PFSK-1 (cell line): Measurements from ENCODE around the gene TOX3.

ENCODE experiments used
- FOXP2 ChIP-seq: optimal IDR thresholded peaks from 2 replicates; pipeline ENCODE3; 2011; ENCODE audit warnings: borderline replicate concordance, control low read depth, inconsistent platforms; ENCODE audit not compliant: insufficient read depth; ENCODE audit errors: extremely low read length, extremely low read depth
- POLR2AphosphoS5 ChIP-seq: IDR thresholded peaks from 2 replicates; pipeline ENCODE4 v1.6.1; 2012; ENCODE audit warnings: low read depth, mild to moderate bottlenecking, control low read depth, low read length, moderate library complexity
- SIN3A ChIP-seq: IDR thresholded peaks from 2 replicates; pipeline ENCODE4 v1.6.1; 2012; ENCODE audit warnings: mild to moderate bottlenecking, low read length, moderate library complexity, borderline replicate concordance; ENCODE audit not compliant: insufficient read depth
- TAF1 ChIP-seq: IDR thresholded peaks from 2 replicates; pipeline ENCODE4 v1.6.1; 2012; ENCODE audit warnings: low read length, control low read depth, borderline replicate concordance; ENCODE audit not compliant: insufficient read depth
- TF ChIP-seq, protein P1 (sequence below), 2 experiments: IDR thresholded peaks; 2 replicates each; pipeline versions ENCODE4 v1.6.1 to v1.8.0; 2011 to 2012; ENCODE audit warnings: low read depth in 2 of 2, low read length in 2 of 2, control low read depth in 1 of 2, inconsistent platforms in 1 of 2, mild to moderate bottlenecking in 1 of 2, moderate library complexity in 1 of 2; ENCODE audit not compliant: insufficient read depth in 1 of 2

TOX3 gene

DNA sequence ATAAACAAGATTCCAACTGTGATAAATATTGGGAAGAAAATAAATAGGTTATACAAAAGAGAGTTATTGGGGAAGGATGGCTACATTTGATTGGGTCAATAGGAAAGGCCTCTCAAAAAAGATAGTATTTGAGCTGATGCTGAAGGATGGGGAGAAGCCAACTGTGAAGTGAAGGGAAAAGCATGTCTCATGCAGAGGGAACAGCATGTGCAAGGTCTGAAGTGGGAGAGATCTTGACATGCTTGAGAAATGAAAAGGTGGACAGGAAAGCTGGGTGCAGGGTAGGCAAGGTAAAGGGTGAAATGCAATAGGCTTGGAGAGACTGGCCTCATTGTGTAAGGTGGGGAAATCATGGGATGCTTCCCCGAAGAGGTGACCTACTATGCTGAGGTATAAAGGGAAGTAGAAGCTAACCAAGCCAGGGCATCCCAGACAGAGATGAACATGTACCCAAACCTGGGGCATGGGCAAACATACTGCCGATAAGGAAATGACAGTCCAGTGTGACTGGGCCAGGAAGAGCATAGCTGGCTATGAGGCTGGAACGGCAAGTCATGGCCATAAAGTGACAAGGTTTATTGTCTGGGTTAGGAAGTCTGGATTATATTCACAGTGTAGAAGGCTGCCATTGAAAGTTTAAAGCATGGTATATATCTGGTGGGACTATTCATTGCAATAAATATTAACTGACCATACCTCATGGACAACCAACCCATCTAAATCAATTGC lies 91.2 kb downstream of the TOX3 start:
- no peak for TF ChIP-seq POLR2AphosphoS5
- TF ChIP-seq, protein P1, sequence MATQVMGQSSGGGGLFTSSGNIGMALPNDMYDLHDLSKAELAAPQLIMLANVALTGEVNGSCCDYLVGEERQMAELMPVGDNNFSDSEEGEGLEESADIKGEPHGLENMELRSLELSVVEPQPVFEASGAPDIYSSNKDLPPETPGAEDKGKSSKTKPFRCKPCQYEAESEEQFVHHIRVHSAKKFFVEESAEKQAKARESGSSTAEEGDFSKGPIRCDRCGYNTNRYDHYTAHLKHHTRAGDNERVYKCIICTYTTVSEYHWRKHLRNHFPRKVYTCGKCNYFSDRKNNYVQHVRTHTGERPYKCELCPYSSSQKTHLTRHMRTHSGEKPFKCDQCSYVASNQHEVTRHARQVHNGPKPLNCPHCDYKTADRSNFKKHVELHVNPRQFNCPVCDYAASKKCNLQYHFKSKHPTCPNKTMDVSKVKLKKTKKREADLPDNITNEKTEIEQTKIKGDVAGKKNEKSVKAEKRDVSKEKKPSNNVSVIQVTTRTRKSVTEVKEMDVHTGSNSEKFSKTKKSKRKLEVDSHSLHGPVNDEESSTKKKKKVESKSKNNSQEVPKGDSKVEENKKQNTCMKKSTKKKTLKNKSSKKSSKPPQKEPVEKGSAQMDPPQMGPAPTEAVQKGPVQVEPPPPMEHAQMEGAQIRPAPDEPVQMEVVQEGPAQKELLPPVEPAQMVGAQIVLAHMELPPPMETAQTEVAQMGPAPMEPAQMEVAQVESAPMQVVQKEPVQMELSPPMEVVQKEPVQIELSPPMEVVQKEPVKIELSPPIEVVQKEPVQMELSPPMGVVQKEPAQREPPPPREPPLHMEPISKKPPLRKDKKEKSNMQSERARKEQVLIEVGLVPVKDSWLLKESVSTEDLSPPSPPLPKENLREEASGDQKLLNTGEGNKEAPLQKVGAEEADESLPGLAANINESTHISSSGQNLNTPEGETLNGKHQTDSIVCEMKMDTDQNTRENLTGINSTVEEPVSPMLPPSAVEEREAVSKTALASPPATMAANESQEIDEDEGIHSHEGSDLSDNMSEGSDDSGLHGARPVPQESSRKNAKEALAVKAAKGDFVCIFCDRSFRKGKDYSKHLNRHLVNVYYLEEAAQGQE (IDR thresholded peaks at IDR 0.05; ENCODE audit: insufficient read depth in 1 of 2, low read depth in 2 of 2, low read length in 2 of 2): no peak
- TF ChIP-seq SIN3A: no peak
- TF ChIP-seq FOXP2: no peak
- TF ChIP-seq TAF1: no peak

DNA sequence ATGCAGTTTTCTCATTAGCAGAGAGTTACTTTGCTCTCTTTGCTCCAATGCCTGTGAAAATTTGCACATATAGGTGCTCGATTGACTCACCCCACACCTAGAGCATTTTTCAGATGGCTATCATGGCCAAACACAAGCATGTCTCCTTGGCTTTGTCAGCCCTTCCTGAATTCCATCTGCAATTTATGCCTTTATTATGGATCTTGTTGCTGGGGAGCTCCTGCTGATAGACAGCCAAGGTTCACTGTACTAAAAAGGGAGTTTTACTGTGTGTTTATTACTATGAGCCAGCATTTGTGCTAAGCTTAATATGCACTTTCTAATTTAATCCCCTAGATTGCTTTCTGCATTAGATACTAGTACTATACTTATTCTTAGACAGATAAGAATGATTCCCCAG lies 93.3 kb downstream of the TOX3 start:
- TF ChIP-seq POLR2AphosphoS5 (no peak), SIN3A (no peak), TAF1 (no peak), FOXP2 (no peak)
- TF ChIP-seq, protein P1 (IDR thresholded peaks at IDR 0.05; ENCODE audit: insufficient read depth in 1 of 2, low read depth in 2 of 2, low read length in 2 of 2): no peak

DNA sequence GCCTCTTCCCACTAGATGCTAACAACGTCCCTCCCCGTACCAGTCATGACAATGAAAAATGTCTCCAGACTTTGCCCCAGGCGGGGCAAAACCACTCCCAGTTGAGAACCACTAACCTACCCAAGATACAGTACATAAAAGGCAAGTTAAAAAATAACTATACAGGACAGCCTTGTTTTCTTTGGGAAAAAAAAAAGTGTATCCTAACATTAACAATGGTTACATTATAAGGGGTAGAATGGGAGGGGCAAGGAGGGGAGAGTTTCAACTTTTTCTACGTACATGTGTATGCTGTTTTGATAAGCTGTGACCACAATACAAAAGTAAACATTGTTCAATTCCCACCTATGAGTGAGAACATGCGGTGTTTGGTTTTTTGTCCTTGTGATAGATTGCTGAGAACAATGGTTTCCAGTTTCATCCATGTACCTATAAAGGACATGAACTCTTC lies 94.9 kb downstream of the TOX3 start:
- TF ChIP-seq SIN3A (no peak), TAF1 (no peak), FOXP2 (no peak), POLR2AphosphoS5 (no peak)
- TF ChIP-seq, protein P1 (IDR thresholded peaks at IDR 0.05; ENCODE audit: insufficient read depth in 1 of 2, low read depth in 2 of 2, low read length in 2 of 2): no peak

DNA sequence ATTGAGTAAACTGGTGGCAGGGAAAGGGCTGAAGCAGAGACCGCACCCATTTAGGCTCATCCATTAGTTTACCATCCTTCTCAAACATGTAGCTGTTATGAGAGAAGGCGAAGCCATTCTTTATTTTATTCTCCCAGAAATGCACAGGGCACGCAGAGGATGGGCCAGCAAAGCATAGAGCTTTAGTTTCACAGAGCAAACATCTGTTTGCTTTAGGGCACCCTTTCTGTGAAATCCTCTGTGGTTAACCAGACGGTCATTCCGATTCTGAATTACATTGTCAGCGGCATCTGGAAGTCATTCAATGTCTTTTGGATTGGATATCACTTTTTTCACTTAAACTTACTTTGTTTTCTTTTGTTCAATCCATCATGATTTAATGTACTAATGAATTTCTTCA lies 96.0 kb downstream of the TOX3 start:
- TF ChIP-seq TAF1 (no peak), SIN3A (no peak), POLR2AphosphoS5 (no peak), FOXP2 (no peak)
- TF ChIP-seq, protein P1 (IDR thresholded peaks at IDR 0.05; ENCODE audit: insufficient read depth in 1 of 2, low read depth in 2 of 2, low read length in 2 of 2): no peak
